Activated naive CD8-positive, alpha-beta T cell treated with anti-CD3 and anti-CD28 coated beads, Interleukin-2, amount 50 U/mL, for 24 hours (primary cell): Measurements from ENCODE around the gene ZNF366.

Source experiments
- ATAC-seq: fragments of 150-1000 bp; cut with Tn5 transposase; one replicate; pipeline ENCODE4 v1.10.0; 2021
- DNase-seq: peaks from one replicate; pipeline ENCODE4 v3.0.0; 2021
- H3K27ac Mint-ChIP-seq: one replicate; pipeline ENCODE4 v1.8.0; 2021; ENCODE audit warnings: mild to moderate bottlenecking, mixed read lengths
- H3K27me3 Mint-ChIP-seq: one replicate; pipeline ENCODE4 v1.8.0; 2021; ENCODE audit warnings: mixed read lengths
- H3K36me3 Mint-ChIP-seq: one replicate; pipeline ENCODE4 v1.8.0; 2021; ENCODE audit warnings: low read depth, mixed read lengths
- H3K4me1 Mint-ChIP-seq: one replicate; pipeline ENCODE4 v1.8.0; 2021; ENCODE audit warnings: mixed read lengths
- H3K4me3 Mint-ChIP-seq: one replicate; pipeline ENCODE4 v1.8.0; 2021; ENCODE audit warnings: mild to moderate bottlenecking, moderate library complexity, mixed read lengths
- H3K9me3 Mint-ChIP-seq: one replicate; pipeline ENCODE4 v1.8.0; 2021; ENCODE audit warnings: mixed read lengths

The ZNF366 gene

GRCh38 chr5:72457491-72457890 is 49.7 kb downstream of the ZNF366 start:
- no peak for DNase-seq
- no peak for ATAC-seq
- Mint-ChIP-seq H3K27me3 (peaks cover 8% of the 10 kb centered on the region), H3K27ac (no peak overlapping the region), H3K36me3 (no peaks in the 10 kb centered on the region), H3K4me1 (no peaks in the 10 kb centered on the region), H3K4me3 (no peak overlapping the region), H3K9me3 (no peaks in the 10 kb centered on the region)

- Mint-ChIP-seq H3K9me3 (no peaks in the 10 kb centered on the region), H3K36me3 (no peaks in the 10 kb centered on the region), H3K4me1 (no peaks in the 10 kb centered on the region), H3K4me3 (no peak overlapping the region), H3K27ac (no peak overlapping the region), H3K27me3 (peaks cover 8% of the 10 kb centered on the region)
- no peak for DNase-seq
- ATAC-seq: no peak
Observed at GRCh38 chr5:72456391-72457074, 50.7 kb downstream of the ZNF366 start.

GRCh38 chr5:72455476-72455875 is 51.7 kb downstream of the ZNF366 start:
- Mint-ChIP-seq H3K36me3 (no peaks in the 10 kb centered on the region), H3K4me3 (no peak overlapping the region), H3K4me1 (no peaks in the 10 kb centered on the region), H3K9me3 (no peaks in the 10 kb centered on the region), H3K27me3 (peaks cover 8% of the 10 kb centered on the region), H3K27ac (no peak overlapping the region)
- ATAC-seq (no peak), DNase-seq (no peak)

GRCh38 chr5:72454996-72455395 is 52.2 kb downstream of the ZNF366 start:
- H3K9me3 Mint-ChIP-seq: no peaks in the 10 kb centered on the region
- DNase-seq (no peak), ATAC-seq (no peak)
- no peak overlapping the region for H3K27ac Mint-ChIP-seq
- no peak overlapping the region for H3K4me3 Mint-ChIP-seq
- peaks cover 8% of the 10 kb centered on the region for H3K27me3 Mint-ChIP-seq
- H3K36me3 Mint-ChIP-seq: no peaks in the 10 kb centered on the region
- no peaks in the 10 kb centered on the region for H3K4me1 Mint-ChIP-seq

- Mint-ChIP-seq H3K36me3 (no peaks in the 10 kb centered on the region), H3K4me3 (no peak overlapping the region), H3K27ac (no peak overlapping the region), H3K9me3 (no peaks in the 10 kb centered on the region), H3K4me1 (no peaks in the 10 kb centered on the region), H3K27me3 (peaks cover 8% of the 10 kb centered on the region)
- no peak for ATAC-seq
- no peak for DNase-seq
Observed at GRCh38 chr5:72453246-72453775, 53.9 kb downstream of the ZNF366 start.

GRCh38 chr5:72452515-72453245 is 54.5 kb downstream of the ZNF366 start:
- H3K4me1 Mint-ChIP-seq: no peaks in the 10 kb centered on the region
- no peak overlapping the region for H3K4me3 Mint-ChIP-seq
- H3K27ac Mint-ChIP-seq: no peak overlapping the region
- DNase-seq: no peak
- H3K9me3 Mint-ChIP-seq: no peaks in the 10 kb centered on the region
- peaks cover 8% of the 10 kb centered on the region for H3K27me3 Mint-ChIP-seq
- no peaks in the 10 kb centered on the region for H3K36me3 Mint-ChIP-seq
- no peak for ATAC-seq

- ATAC-seq (no peak), DNase-seq (no peak)
- Mint-ChIP-seq H3K27me3 (peaks cover 8% of the 10 kb centered on the region), H3K4me1 (no peaks in the 10 kb centered on the region), H3K36me3 (no peaks in the 10 kb centered on the region), H3K9me3 (no peaks in the 10 kb centered on the region), H3K27ac (no peak overlapping the region), H3K4me3 (no peak overlapping the region)
Observed at GRCh38 chr5:72451741-72452505, 55.3 kb downstream of the ZNF366 start.

GRCh38 chr5:72448368-72448767 is 58.8 kb downstream of the ZNF366 start:
- DNase-seq (no peak), ATAC-seq (no peak)
- Mint-ChIP-seq H3K27me3 (peaks cover 5% of the 10 kb centered on the region), H3K9me3 (no peaks in the 10 kb centered on the region), H3K27ac (no peak overlapping the region), H3K36me3 (no peaks in the 10 kb centered on the region), H3K4me1 (no peaks in the 10 kb centered on the region), H3K4me3 (no peak overlapping the region)

- Mint-ChIP-seq H3K4me1 (no peaks in the 10 kb centered on the region), H3K36me3 (no peaks in the 10 kb centered on the region)
- no peak for ATAC-seq
Observed at GRCh38 chr5:72447751-72448150, 59.5 kb downstream of the ZNF366 start.

GRCh38 chr5:72445969-72446368 is 61.2 kb downstream of the ZNF366 start:
- Mint-ChIP-seq H3K36me3 (no peaks in the 10 kb centered on the region), H3K27me3 (no peaks in the 10 kb centered on the region), H3K9me3 (no peaks in the 10 kb centered on the region), H3K27ac (no peak overlapping the region), H3K4me3 (no peak overlapping the region), H3K4me1 (no peaks in the 10 kb centered on the region)
- DNase-seq (no peak), ATAC-seq (no peak)

More at GRCh38 chr5:72447751-72448150, 59.5 kb downstream of the ZNF366 start:
- H3K9me3 Mint-ChIP-seq: no peaks in the 10 kb centered on the region
- H3K4me3 Mint-ChIP-seq: no peak overlapping the region
- H3K27me3 Mint-ChIP-seq: no peaks in the 10 kb centered on the region
- DNase-seq: no peak
- no peak overlapping the region for H3K27ac Mint-ChIP-seq

- no peak for ATAC-seq
- Mint-ChIP-seq H3K4me1 (no peaks in the 10 kb centered on the region), H3K9me3 (no peaks in the 10 kb centered on the region), H3K27me3 (peaks cover 2% of the 10 kb centered on the region), H3K4me3 (no peak overlapping the region), H3K36me3 (no peaks in the 10 kb centered on the region), H3K27ac (no peak overlapping the region)
- DNase-seq: no peak
Observed at GRCh38 chr5:72443883-72444282, 63.3 kb downstream of the ZNF366 start.

- Mint-ChIP-seq H3K4me3 (no peak overlapping the region), H3K27me3 (peaks cover 2% of the 10 kb centered on the region), H3K27ac (no peak overlapping the region), H3K4me1 (no peaks in the 10 kb centered on the region), H3K9me3 (no peaks in the 10 kb centered on the region), H3K36me3 (no peaks in the 10 kb centered on the region)
- peak; percentile 33 for ATAC-seq
- no peak for DNase-seq
Observed at GRCh38 chr5:72441862-72442540, 65.2 kb downstream of the ZNF366 start.

- H3K4me3 Mint-ChIP-seq: no peak overlapping the region
- H3K27me3 Mint-ChIP-seq: peaks cover 2% of the 10 kb centered on the region
- DNase-seq (no peak), ATAC-seq (no peak)
- H3K9me3 Mint-ChIP-seq: no peaks in the 10 kb centered on the region
- H3K36me3 Mint-ChIP-seq: no peaks in the 10 kb centered on the region
- H3K4me1 Mint-ChIP-seq: no peaks in the 10 kb centered on the region
- no peak overlapping the region for H3K27ac Mint-ChIP-seq
Observed at GRCh38 chr5:72441094-72441723, 66.0 kb downstream of the ZNF366 start.

- Mint-ChIP-seq H3K27ac (no peak overlapping the region), H3K27me3 (peaks cover 2% of the 10 kb centered on the region), H3K9me3 (no peaks in the 10 kb centered on the region), H3K4me3 (no peak overlapping the region), H3K36me3 (no peaks in the 10 kb centered on the region), H3K4me1 (no peaks in the 10 kb centered on the region)
- ATAC-seq (no peak), DNase-seq (no peak)
Observed at GRCh38 chr5:72440207-72440638, 67.0 kb downstream of the ZNF366 start.
